Neural cell (in vitro differentiated cells): ENCODE measurements around the gene DPP10. TPM values are rescaled to one million over a fixed set of nuclear protein-coding genes. Genes with fewer than 3 reads are reported as not detected.

Experiments used
- H2AFZ ChIP-seq: fragments of 200-600, 300-800 bp; sonication (generic), shearing (Covaris generic); 2 replicates; pipeline ENCODE4 v1.6.0; 2014; ENCODE audit warnings: low read depth, mild to moderate bottlenecking, antibody characterized with exemption, low read length, moderate library complexity
- H3F3A ChIP-seq: fragments of 200-600 bp; shearing (Covaris generic); 2 replicates; pipeline ENCODE4 v1.6.1; 2016; ENCODE audit warnings: mild to moderate bottlenecking, moderate library complexity, mixed read lengths, antibody characterized with exemption, low read length; ENCODE audit not compliant: insufficient read depth, poor library complexity, severe bottlenecking
- H3K27ac ChIP-seq: fragments of 200-600, 300-800 bp; sonication (generic), shearing (Covaris generic); 2 replicates; pipeline ENCODE4 v1.5.1; 2014; ENCODE audit warnings: mild to moderate bottlenecking, low read length, moderate library complexity
- H3K27me3 ChIP-seq: fragments of 300-800, 200-600 bp; sonication (generic), shearing (Covaris generic); 2 replicates; pipeline ENCODE4 v1.6.0; 2014; ENCODE audit warnings: mild to moderate bottlenecking, low read depth, low read length, moderate library complexity; ENCODE audit not compliant: insufficient read depth
- H3K36me3 ChIP-seq: fragments of 300-800, 200-600 bp; sonication (generic), shearing (Covaris generic); 2 replicates; pipeline ENCODE4 v1.5.1; 2014; ENCODE audit warnings: mild to moderate bottlenecking, antibody characterized with exemption, low read length, moderate library complexity; ENCODE audit not compliant: insufficient read depth
- H3K4me2 ChIP-seq: fragments of 300-800, 200-600 bp; sonication (generic), shearing (Covaris generic); 2 replicates; pipeline ENCODE4 v1.6.0; 2014; ENCODE audit warnings: mild to moderate bottlenecking, low read length
- H3K4me3 ChIP-seq: fragments of 300-800, 200-600 bp; sonication (generic), shearing (Covaris generic); 2 replicates; pipeline ENCODE4 v1.5.1; 2014; ENCODE audit warnings: mild to moderate bottlenecking, low read length, moderate library complexity
- H3K79me2 ChIP-seq: fragments of 200-600 bp; shearing (Covaris generic); replicated peaks from 2 replicates; pipeline ENCODE4 v1.6.0; 2014; ENCODE audit warnings: mild to moderate bottlenecking, low read length, moderate library complexity; ENCODE audit not compliant: insufficient read depth
- H3K9ac ChIP-seq: fragments of 300-800, 200-600 bp; sonication (generic), shearing (Covaris generic); 2 replicates; pipeline ENCODE4 v1.6.1; 2016; ENCODE audit warnings: mild to moderate bottlenecking, low read length, mixed read lengths
- H3K9me2 ChIP-seq: fragments of 200-600 bp; shearing (Covaris generic); 2 replicates; pipeline ENCODE4 v1.6.1; 2016; ENCODE audit warnings: mild to moderate bottlenecking, low read length, mixed read lengths; ENCODE audit not compliant: insufficient read depth
- H3K9me3 ChIP-seq: fragments of 200-600, 300-800 bp; sonication (generic), shearing (Covaris generic); 2 replicates; pipeline ENCODE4 v1.6.1; 2016; ENCODE audit warnings: mild to moderate bottlenecking, mixed run types, low read length, moderate library complexity, mixed read lengths
- H4K20me1 ChIP-seq: fragments of 200-600 bp; shearing (Covaris generic); 2 replicates; pipeline ENCODE4 v1.6.1; 2016; ENCODE audit warnings: mild to moderate bottlenecking, mixed run types; ENCODE audit not compliant: insufficient read depth
- CTCF ChIP-seq: fragments of 450-650 bp; IDR thresholded peaks from 2 replicates; pipeline ENCODE4 v1.5.1; 2014; ENCODE audit warnings: antibody characterized with exemption, mild to moderate bottlenecking, moderate library complexity; ENCODE audit not compliant: poor library complexity, severe bottlenecking
- EP300 ChIP-seq: fragments of 450-650 bp; conservative IDR thresholded peaks from 2 replicates; pipeline ENCODE4 v1.6.1; 2014; ENCODE audit warnings: antibody characterized with exemption, mild to moderate bottlenecking, moderate library complexity; ENCODE audit not compliant: poor library complexity, severe bottlenecking
- EZH2 ChIP-seq: fragments of 200-600, 300-800 bp; shearing (Covaris generic), sonication (generic); IDR thresholded peaks from 2 replicates; pipeline ENCODE4 v1.6.1; 2014; ENCODE audit warnings: antibody characterized with exemption, low read length, borderline replicate concordance, mild to moderate bottlenecking; ENCODE audit not compliant: insufficient read depth, poor library complexity, severe bottlenecking
- MXI1 ChIP-seq: fragments of 450-650 bp; conservative IDR thresholded peaks from 2 replicates; pipeline ENCODE4 v1.6.1; 2014; ENCODE audit warnings: antibody characterized with exemption, mild to moderate bottlenecking; ENCODE audit not compliant: poor library complexity, severe bottlenecking
- POLR2AphosphoS5 ChIP-seq: IDR thresholded peaks from 2 replicates; pipeline ENCODE4 v1.6.1; 2012
- RAD21 ChIP-seq: fragments of 450-650 bp; conservative IDR thresholded peaks from 2 replicates; pipeline ENCODE4 v1.6.1; 2014; ENCODE audit warnings: antibody characterized with exemption, mild to moderate bottlenecking, moderate library complexity
- REST ChIP-seq: IDR thresholded peaks from 2 replicates; pipeline ENCODE4 v1.6.1; 2012; ENCODE audit warnings: borderline replicate concordance
- SMC3 ChIP-seq: fragments of 450-650 bp; conservative IDR thresholded peaks from 2 replicates; pipeline ENCODE4 v1.6.1; 2014; ENCODE audit warnings: antibody characterized with exemption, mild to moderate bottlenecking, moderate library complexity; ENCODE audit not compliant: poor library complexity
- TAF1 ChIP-seq: IDR thresholded peaks from 2 replicates; pipeline ENCODE4 v1.6.1; 2012; ENCODE audit warnings: low read depth
- polyA plus RNA-seq: library from polyadenylated mRNA; depleted of rRNA; stranded (reverse); fragments of >200 nt; gene quantifications from 2 replicates; pipeline ENCODE4 v1.2.3, GENCODE V29; 2014

The DPP10 gene
- polyA plus RNA-seq, 1 donor from 2014 or later = 13.9 TPM

GRCh38 chr2:115285416-115285815 is 843.0 kb downstream of the DPP10 start:
- Histone ChIP-seq H3K9me2 (no peaks in the 10 kb centered on the region), H3K4me2 (no peak overlapping the region), H2AFZ (no peak overlapping the region), H3K9ac (no peak overlapping the region), H3K27me3 (no peaks in the 10 kb centered on the region), H3K27ac (no peak overlapping the region), H3K36me3 (no peaks in the 10 kb centered on the region), H3K79me2 (no peaks in the 10 kb centered on the region), H3F3A (no peaks in the 10 kb centered on the region), H3K9me3 (no peaks in the 10 kb centered on the region), H3K4me3 (no peak overlapping the region), H4K20me1 (no peaks in the 10 kb centered on the region)
- TF ChIP-seq CTCF = no peak
- no peak for TF ChIP-seq EZH2
- no peak for TF ChIP-seq MXI1
- no peak for TF ChIP-seq RAD21
- TF ChIP-seq SMC3 = no peak
- TF ChIP-seq POLR2AphosphoS5 = no peak
- TF ChIP-seq EP300 = no peak
- no peak for TF ChIP-seq REST
- TF ChIP-seq TAF1 = no peak

- no peaks in the 10 kb centered on the region for H3K9me2 ChIP-seq
- H2AFZ ChIP-seq = no peak overlapping the region
- no peaks in the 10 kb centered on the region for H3K36me3 ChIP-seq
- no peak overlapping the region for H3K9ac ChIP-seq
- H3F3A ChIP-seq = no peaks in the 10 kb centered on the region
- no peak for TF ChIP-seq SMC3
- no peak for TF ChIP-seq POLR2AphosphoS5
- no peak for TF ChIP-seq CTCF
- no peak for TF ChIP-seq EP300
- no peak for TF ChIP-seq REST
- no peak for TF ChIP-seq TAF1
- no peak for TF ChIP-seq RAD21
- TF ChIP-seq MXI1 = no peak
- no peak for TF ChIP-seq EZH2
- no peak overlapping the region for H3K4me3 ChIP-seq
- H3K4me2 ChIP-seq = no peak overlapping the region
- no peak overlapping the region for H3K27ac ChIP-seq
- no peaks in the 10 kb centered on the region for H3K9me3 ChIP-seq
- H3K27me3 ChIP-seq = no peaks in the 10 kb centered on the region
- no peaks in the 10 kb centered on the region for H3K79me2 ChIP-seq
- H4K20me1 ChIP-seq = no peaks in the 10 kb centered on the region
Observed at GRCh38 chr2:115290478-115290877, 848.0 kb downstream of the DPP10 start.
